Measurements from ENCODE around the gene CDSN.

DNA sequence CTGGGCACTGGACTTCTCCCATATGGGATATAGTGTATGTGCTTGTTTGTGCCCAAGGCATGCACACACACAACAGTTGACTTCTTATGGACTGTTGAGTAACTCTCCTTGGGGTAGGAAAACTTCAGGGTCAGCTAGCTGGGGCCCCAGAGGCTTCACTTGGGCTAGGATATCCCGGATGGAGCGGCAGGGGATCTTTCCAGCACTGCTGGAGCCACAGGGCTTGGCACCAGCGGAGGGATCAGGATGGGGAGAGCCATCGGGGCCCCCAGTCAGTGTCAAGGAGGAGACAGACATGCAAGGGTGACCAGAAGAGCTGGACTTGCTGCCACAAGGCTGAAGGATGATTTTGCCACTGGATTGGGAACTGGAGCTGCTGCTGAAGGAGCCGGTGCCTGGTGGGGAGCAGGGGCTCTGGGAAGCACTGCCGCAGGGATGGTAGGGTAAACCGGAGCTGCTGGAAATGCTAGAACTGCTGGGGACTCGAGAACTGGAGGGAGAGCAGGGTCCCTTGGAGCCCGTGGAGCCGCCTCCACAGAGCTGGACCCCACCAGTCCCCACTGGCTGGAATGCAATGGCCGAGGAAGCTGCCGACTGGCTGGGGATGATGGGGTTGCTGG, 4.2 kb downstream of the CDSN start:
- TF ChIP-seq, protein P1, sequence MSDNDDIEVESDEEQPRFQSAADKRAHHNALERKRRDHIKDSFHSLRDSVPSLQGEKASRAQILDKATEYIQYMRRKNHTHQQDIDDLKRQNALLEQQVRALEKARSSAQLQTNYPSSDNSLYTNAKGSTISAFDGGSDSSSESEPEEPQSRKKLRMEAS (IDR thresholded peaks at IDR 0.05), result no peak
- TF ChIP-seq, protein P2, sequence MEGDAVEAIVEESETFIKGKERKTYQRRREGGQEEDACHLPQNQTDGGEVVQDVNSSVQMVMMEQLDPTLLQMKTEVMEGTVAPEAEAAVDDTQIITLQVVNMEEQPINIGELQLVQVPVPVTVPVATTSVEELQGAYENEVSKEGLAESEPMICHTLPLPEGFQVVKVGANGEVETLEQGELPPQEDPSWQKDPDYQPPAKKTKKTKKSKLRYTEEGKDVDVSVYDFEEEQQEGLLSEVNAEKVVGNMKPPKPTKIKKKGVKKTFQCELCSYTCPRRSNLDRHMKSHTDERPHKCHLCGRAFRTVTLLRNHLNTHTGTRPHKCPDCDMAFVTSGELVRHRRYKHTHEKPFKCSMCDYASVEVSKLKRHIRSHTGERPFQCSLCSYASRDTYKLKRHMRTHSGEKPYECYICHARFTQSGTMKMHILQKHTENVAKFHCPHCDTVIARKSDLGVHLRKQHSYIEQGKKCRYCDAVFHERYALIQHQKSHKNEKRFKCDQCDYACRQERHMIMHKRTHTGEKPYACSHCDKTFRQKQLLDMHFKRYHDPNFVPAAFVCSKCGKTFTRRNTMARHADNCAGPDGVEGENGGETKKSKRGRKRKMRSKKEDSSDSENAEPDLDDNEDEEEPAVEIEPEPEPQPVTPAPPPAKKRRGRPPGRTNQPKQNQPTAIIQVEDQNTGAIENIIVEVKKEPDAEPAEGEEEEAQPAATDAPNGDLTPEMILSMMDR (IDR thresholded peaks at IDR 0.05), result no peak
- TF ChIP-seq RCOR1 (IDR thresholded peaks at IDR 0.05; ENCODE audit: low read depth, low read length) (no peak), POLR2AphosphoS2 (conservative IDR thresholded peaks at IDR 0.05; ENCODE audit: low read length) (no peak), EP300 (IDR thresholded peaks at IDR 0.05) (no peak), ESRRA (IDR thresholded peaks at IDR 0.05; ENCODE audit: borderline replicate concordance, low read length) (no peak), RAD21 (conservative IDR thresholded peaks at IDR 0.05 in 1 of 2, IDR thresholded peaks at IDR 0.05 in 1 of 2) (no peak)
- TF ChIP-seq, protein P3, sequence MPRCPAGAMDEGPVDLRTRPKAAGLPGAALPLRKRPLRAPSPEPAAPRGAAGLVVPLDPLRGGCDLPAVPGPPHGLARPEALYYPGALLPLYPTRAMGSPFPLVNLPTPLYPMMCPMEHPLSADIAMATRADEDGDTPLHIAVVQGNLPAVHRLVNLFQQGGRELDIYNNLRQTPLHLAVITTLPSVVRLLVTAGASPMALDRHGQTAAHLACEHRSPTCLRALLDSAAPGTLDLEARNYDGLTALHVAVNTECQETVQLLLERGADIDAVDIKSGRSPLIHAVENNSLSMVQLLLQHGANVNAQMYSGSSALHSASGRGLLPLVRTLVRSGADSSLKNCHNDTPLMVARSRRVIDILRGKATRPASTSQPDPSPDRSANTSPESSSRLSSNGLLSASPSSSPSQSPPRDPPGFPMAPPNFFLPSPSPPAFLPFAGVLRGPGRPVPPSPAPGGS (IDR thresholded peaks at IDR 0.05), result no peak

All from A549 (cell line).